Kidney epithelial cell (primary cell): ENCODE data around the gene LDLRAD4. TPM values are rescaled to one million over a fixed set of nuclear protein-coding genes. Genes with fewer than 3 reads are reported as not detected.

ENCODE experiments used
- DNase-seq: peaks from one replicate; pipeline ENCODE4 v3.0.0-alpha.2; 2010; ENCODE audit warnings: low read depth
- H3K27me3 ChIP-seq: 2 replicates; pipeline ENCODE4 v1.6.0; 2011; ENCODE audit warnings: low read length; ENCODE audit not compliant: control insufficient read depth, insufficient read depth
- H3K36me3 ChIP-seq: 2 replicates; pipeline ENCODE4 v1.5.1; 2011; ENCODE audit warnings: low read length; ENCODE audit not compliant: control insufficient read depth, insufficient read depth
- H3K4me3 ChIP-seq: 2 replicates; pipeline ENCODE4 v1.5.1; 2011; ENCODE audit warnings: low read depth, mild to moderate bottlenecking, control low read depth, low read length
- total RNA-seq: library from RNA; depleted of rRNA; stranded (reverse); fragments of >200 nt; gene quantifications from 2 replicates; pipeline ENCODE4 v1.2.3, GENCODE V29; 2015
- TF ChIP-seq, protein P1 (sequence below): IDR thresholded peaks from 2 replicates; pipeline ENCODE4 v1.5.1; 2011; ENCODE audit warnings: mild to moderate bottlenecking, moderate library complexity, low read length, control low read depth, inconsistent platforms; ENCODE audit not compliant: insufficient read depth, poor library complexity, severe bottlenecking

LDLRAD4 gene
- total RNA-seq, 1 donor from 2014 or later: 5.8 TPM

DNA sequence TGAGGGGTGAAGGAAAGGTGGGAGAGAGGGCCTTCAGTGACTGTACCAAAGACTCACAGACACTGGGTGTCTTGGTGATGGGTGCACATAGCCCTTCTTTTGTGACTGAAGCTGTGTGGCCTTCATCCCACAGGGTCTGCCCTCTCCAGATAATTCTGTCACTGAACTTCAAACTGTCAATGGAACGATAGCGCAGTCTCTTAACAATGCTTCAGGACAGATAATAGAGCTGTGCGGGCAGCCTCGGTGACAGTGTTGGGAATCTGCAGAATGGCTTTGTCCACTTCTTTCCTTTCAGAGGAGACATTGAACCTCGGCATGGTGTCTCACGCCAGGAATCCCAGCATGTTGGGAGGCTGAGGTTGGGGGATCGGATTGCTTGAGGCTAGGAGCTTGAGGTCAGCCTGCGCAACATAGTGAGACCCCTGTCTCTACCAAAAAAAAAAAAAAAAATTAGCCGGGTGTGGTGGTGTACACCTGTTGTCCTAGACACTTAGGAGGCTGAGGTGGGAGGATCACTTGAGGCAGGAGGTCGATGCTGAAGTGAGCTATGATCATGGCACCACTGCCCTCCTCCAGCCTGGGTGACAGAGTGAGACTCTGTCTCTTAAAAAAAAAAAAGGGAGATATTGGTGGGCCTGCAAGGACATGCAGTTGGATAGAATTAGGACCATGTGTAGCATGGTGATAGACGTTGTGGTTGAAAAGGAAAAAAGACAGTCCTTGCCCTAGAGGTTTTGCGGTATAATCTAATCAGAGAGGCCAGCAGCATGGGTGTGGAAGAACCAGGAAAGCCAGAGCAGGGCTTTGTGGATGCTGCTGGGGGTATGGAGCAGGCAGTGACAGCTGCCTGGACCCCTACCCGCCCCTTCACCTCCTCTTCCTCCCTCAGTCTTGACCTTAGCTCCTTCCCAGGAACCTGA, 91.4 kb downstream of the LDLRAD4 start:
- Histone ChIP-seq H3K4me3 (no peak overlapping the region), H3K27me3 (no peaks in the 10 kb centered on the region), H3K36me3 (no peaks in the 10 kb centered on the region)
- no peak for DNase-seq
- TF ChIP-seq, protein P1, sequence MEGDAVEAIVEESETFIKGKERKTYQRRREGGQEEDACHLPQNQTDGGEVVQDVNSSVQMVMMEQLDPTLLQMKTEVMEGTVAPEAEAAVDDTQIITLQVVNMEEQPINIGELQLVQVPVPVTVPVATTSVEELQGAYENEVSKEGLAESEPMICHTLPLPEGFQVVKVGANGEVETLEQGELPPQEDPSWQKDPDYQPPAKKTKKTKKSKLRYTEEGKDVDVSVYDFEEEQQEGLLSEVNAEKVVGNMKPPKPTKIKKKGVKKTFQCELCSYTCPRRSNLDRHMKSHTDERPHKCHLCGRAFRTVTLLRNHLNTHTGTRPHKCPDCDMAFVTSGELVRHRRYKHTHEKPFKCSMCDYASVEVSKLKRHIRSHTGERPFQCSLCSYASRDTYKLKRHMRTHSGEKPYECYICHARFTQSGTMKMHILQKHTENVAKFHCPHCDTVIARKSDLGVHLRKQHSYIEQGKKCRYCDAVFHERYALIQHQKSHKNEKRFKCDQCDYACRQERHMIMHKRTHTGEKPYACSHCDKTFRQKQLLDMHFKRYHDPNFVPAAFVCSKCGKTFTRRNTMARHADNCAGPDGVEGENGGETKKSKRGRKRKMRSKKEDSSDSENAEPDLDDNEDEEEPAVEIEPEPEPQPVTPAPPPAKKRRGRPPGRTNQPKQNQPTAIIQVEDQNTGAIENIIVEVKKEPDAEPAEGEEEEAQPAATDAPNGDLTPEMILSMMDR: no peak

DNA sequence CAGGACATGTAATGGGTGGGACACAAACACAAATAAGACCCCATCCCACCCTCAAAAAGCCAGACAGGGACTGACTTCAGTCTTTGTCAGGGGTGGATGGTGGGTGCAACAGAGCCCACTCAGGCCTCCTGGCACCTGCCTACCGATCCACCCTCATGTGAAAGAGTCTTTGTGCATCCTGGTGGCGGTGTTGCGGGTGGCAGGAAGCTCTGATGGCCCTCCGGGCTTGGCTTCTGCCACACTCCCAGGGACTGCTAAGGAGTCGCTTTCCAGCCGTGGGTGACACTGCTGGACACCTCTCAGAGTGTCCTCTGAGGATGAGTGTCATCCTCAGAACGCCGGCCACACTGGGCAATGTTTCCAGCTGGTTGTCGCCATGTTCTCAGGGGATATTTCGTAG, 92.6 kb downstream of the LDLRAD4 start:
- TF ChIP-seq, protein P1: no peak
- Histone ChIP-seq H3K27me3 (no peaks in the 10 kb centered on the region), H3K36me3 (no peaks in the 10 kb centered on the region), H3K4me3 (no peak overlapping the region)
- DNase-seq: no peak

DNA sequence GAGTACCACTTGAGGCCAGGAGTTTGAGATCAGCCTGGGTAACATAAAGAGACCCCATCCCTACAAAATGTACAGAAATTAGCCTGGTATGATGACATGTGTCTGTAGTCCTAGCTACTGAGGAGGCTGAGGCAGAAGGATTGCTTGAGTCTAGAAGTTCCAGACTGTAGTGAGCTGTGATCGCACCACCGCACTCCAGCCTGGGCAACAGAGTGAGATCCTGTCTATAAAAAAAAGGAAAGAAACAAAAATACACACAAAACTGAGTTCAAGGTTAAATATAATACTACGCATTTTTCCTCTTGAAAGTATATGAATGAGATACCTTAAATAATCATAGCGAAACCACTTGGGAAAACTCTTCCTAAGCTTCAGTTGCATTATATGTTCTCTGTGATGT, 94.0 kb downstream of the LDLRAD4 start:
- TF ChIP-seq, protein P1: no peak
- H3K4me3 ChIP-seq: no peak overlapping the region
- H3K36me3 ChIP-seq: no peaks in the 10 kb centered on the region
- no peak for DNase-seq
- no peaks in the 10 kb centered on the region for H3K27me3 ChIP-seq

DNA sequence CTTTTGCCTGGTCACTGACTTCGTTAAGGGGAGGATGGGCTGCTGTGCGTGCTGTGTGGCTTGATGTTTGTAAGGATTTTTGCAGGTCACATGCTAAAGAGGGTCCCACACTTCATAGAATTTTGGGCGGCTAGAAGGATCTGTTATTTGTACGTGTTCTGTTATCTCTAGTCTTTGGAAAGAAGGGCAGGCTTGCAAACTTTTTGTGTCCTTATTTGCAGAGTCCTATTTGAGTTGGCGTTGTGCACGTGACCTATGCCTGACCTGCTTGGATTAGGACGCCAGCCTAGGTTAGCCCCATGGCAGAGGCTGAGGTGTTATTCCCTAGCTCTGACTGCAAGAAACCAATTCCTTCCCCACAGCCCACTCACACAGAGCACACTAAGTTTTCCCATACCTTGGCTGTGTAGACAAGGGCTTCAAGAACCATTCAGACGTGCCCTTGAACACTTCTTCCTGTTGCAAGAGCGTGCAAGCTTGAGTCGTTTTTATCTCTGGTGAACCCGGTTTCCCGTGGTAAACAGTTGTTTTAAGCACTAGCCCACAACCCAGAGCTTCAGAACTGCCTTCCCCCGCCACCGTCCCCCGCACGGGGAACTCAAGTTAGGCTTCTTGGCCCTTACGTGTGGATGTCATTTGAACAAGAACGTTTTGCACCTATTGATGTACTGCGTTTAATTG, 94.6 kb downstream of the LDLRAD4 start:
- DNase-seq: no peak
- H3K27me3 ChIP-seq: no peaks in the 10 kb centered on the region
- TF ChIP-seq, protein P1: no peak

DNA sequence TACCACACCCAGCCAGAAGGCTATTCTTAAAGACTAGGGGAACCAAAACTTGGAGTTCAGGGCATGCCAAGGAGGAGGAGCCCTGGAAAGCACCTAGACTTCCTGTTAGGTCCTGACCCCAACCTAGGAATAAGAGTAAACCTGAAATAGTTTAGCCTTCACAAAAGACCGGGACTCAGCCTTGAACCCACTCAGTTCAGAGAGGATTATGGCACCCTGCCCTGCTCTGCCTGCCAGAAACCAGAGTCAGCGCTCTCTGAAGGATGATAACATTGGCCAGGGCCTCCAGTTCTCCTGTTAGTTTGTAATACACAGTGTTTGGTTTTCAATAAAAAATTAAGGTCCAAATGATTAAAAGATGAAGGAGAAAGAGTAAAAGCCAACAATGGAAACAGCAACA, 96.4 kb downstream of the LDLRAD4 start:
- no peak overlapping the region for H3K4me3 ChIP-seq
- TF ChIP-seq, protein P1: no peak
- no peak for DNase-seq
- no peaks in the 10 kb centered on the region for H3K27me3 ChIP-seq
- no peaks in the 10 kb centered on the region for H3K36me3 ChIP-seq

More for the DNA sequence above, 94.6 kb downstream of the LDLRAD4 start:
- Histone ChIP-seq H3K36me3 (no peaks in the 10 kb centered on the region), H3K4me3 (no peak overlapping the region)
